Left ventricle myocardium inferior (tissue), 1 donor: Measurements from ENCODE around the gene CCL28. TPM values are rescaled to one million over a fixed set of nuclear protein-coding genes. Genes with fewer than 3 reads are reported as not detected.

Experiments
- DNase-seq: peaks from one replicate; pipeline ENCODE4 v3.0.0-alpha.2; 2020
- H3K27ac ChIP-seq: fragments of 200-600 bp; replicated peaks from 2 replicates; pipeline ENCODE4 v1.8.0; 2021
- H3K27me3 ChIP-seq: fragments of 200-600 bp; 2 replicates; pipeline ENCODE4 v1.8.0; 2021; ENCODE audit warnings: low read depth
- H3K36me3 ChIP-seq: fragments of 200-600 bp; 2 replicates; pipeline ENCODE4 v1.8.0; 2021
- H3K4me1 ChIP-seq: fragments of 200-600 bp; 2 replicates; pipeline ENCODE4 v1.8.0; 2021
- H3K4me3 ChIP-seq: fragments of 200-600 bp; 2 replicates; pipeline ENCODE4 v1.8.0; 2021; ENCODE audit warnings: mild to moderate bottlenecking, moderate library complexity
- H3K9me3 ChIP-seq: fragments of 200-600 bp; replicated peaks from 2 replicates; pipeline ENCODE4 v1.8.0; 2021
- CTCF ChIP-seq: fragments of 200-600 bp; IDR thresholded peaks from 2 replicates; pipeline ENCODE4 v1.8.0; 2021; ENCODE audit warnings: antibody characterized with exemption, mild to moderate bottlenecking, borderline replicate concordance
- intact Hi-C: fragments of 100-400 bp; cut with micrococcal nuclease; formaldehyde crosslinking; loops from one replicate; pipeline ENCODE4 v1.11.0; 2022
- total RNA-seq: library from RNA; stranded (reverse); fragmentation: NEBNext Ultra II Directional; extraction: Animal tissue kit (Norgen Biotek cat#: 25700); gene quantifications from one replicate; pipeline ENCODE4 v1.2.1, GENCODE V29; 2021
- donor health status: DM: no; HTN: yes; CAD: no; lungs with severe emphysema.

Gene CCL28
- total RNA-seq, 1 donor from 2014 or later = 0.60 TPM

GRCh38 chr5:43348207-43348606 is 64.0 kb downstream of the CCL28 start:
- no peak for TF ChIP-seq CTCF
- Histone ChIP-seq H3K27ac (no peak overlapping the region), H3K4me3 (no peak overlapping the region), H3K36me3 (no peaks in the 10 kb centered on the region), H3K9me3 (peaks cover 15% of the 10 kb centered on the region), H3K4me1 (no peaks in the 10 kb centered on the region), H3K27me3 (peaks cover 10% of the 10 kb centered on the region)
- intact Hi-C loops = no loop called here
- DNase-seq = no peak

GRCh38 chr5:43338862-43339261 is 73.3 kb downstream of the CCL28 start:
- Histone ChIP-seq H3K9me3 (peaks cover 53% of the 10 kb centered on the region), H3K36me3 (no peaks in the 10 kb centered on the region), H3K4me1 (no peaks in the 10 kb centered on the region), H3K27me3 (no peaks in the 10 kb centered on the region), H3K4me3 (no peak overlapping the region), H3K27ac (no peak overlapping the region)
- intact Hi-C loops = no loop called here
- TF ChIP-seq CTCF = no peak
- no peak for DNase-seq

DNA sequence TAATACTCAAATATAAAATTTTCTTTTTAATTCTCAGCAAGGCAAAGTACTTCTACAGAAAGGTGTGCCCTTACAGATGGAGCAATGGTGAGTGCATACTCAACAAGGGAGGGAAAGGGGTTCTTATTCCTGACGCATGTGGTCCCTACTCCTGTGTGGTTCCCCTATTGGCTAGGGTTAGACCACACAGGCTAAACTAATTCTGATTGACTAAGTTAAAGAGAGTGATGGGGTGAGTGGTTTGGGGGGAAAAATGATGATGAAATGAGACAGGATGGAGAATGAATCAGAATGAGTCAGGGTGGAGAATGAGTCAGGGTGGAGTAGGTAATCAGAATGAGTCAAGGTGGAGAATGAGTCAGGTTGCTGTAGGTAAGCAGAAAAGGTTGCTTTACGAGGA is 76.0 kb downstream of the CCL28 start:
- no peak overlapping the region for H3K4me3 ChIP-seq
- peaks cover 50% of the 10 kb centered on the region for H3K9me3 ChIP-seq
- DNase-seq = no peak
- H3K4me1 ChIP-seq = no peaks in the 10 kb centered on the region
- no peak overlapping the region for H3K27ac ChIP-seq
- intact Hi-C loops = no loop called here
- no peaks in the 10 kb centered on the region for H3K36me3 ChIP-seq
- no peak for TF ChIP-seq CTCF
- peaks cover under 1% of the 10 kb centered on the region for H3K27me3 ChIP-seq

DNA sequence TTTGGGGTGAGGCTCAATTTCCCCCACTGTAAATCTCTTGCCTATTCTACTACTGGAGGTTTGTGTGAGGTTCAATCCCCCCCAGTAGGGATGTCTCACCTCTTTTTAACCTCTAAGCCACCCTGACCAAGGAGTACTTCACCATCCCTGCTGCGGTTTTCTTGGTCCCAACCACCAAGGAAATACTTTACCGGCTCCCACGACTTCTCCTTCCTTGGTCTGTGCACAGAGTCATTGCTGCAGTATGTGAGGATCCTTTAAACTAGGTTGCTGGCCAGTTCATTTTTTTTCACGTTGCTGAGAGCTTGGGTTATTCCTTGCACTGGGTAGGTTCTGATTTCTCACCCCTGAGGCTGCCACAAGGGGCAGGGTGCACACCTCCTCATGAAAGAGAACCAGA is 76.5 kb downstream of the CCL28 start:
- intact Hi-C loops = no loop called here
- no peak for TF ChIP-seq CTCF

GRCh38 chr5:43332401-43332800 is 79.8 kb downstream of the CCL28 start:
- intact Hi-C loops = no loop called here
- Histone ChIP-seq H3K9me3 (peaks cover 34% of the 10 kb centered on the region), H3K27me3 (peaks cover 12% of the 10 kb centered on the region), H3K27ac (no peak overlapping the region), H3K4me1 (no peaks in the 10 kb centered on the region), H3K4me3 (no peak overlapping the region), H3K36me3 (no peaks in the 10 kb centered on the region)
- no peak for TF ChIP-seq CTCF
- DNase-seq = no peak

More for the DNA sequence above, 76.5 kb downstream of the CCL28 start:
- Histone ChIP-seq H3K4me1 (no peaks in the 10 kb centered on the region), H3K9me3 (peaks cover 45% of the 10 kb centered on the region), H3K36me3 (no peaks in the 10 kb centered on the region), H3K27me3 (peaks cover 5% of the 10 kb centered on the region), H3K27ac (no peak overlapping the region), H3K4me3 (no peak overlapping the region)
- no peak for DNase-seq

Other genes starting within 250 kb of the CCL28 start
- 0.25 TPM for gene NIM1K, start 220.2 kb downstream of the CCL28 start, total RNA-seq
- gene HMGCS1, start 99.0 kb downstream of the CCL28 start, total RNA-seq = 23.7 TPM
- 6.8 TPM for gene TMEM267, start 71.5 kb upstream of the CCL28 start, total RNA-seq
- gene C5orf34, start 102.8 kb upstream of the CCL28 start, total RNA-seq = 0.22 TPM
- gene PAIP1, start 144.7 kb upstream of the CCL28 start, total RNA-seq = 129 TPM
- gene NNT, start 190.8 kb upstream of the CCL28 start, total RNA-seq = 656 TPM